ENCODE measurements around the gene FOXP1.

Gene FOXP1

DNA sequence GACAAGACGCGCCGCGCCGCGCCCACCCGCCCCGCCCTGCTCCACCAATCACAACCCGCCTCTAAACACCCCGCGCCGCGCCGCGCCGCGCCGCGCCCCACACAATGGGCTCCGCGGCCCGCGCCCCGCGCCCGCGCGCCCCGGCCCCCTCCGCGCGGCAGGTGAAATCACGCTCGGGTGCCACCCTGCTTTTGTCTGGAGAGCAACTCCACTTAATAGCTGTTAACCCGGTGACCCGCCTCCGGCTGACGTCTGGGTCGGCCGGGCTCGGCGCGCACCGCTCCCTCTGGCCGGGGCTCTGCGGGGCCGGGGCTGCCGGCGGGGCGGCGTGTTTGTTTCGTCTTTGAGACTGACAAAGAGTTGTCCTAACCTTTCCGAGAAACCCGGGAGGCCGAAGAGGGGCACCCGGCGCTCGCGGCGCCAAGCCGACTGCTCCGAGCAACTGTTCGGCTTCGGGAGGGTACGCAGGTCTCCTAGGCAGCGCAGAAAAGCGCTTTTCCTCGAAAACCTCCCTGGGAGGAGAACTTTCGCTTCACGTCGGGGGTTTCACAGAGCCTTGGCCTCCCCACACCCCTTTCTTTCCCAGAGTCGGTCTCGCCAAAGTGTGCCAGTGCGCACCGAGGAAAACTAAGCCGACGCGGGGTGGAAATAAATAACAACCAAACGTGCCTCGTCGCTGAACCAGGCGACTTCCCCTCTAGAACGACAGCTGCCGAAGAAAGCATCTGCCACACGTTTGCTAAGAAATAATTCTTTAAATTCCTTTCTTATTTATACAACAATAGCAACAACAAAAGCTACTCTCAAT, 518.4 kb downstream of the FOXP1 start:
- H3K4me3 ChIP-seq (replicated peaks in 1 of 2; ENCODE audit: low read depth in 2 of 2, low read length in 2 of 2), result peak overlapping the region; percentile 57 to 66
- TF ChIP-seq, protein P1, sequence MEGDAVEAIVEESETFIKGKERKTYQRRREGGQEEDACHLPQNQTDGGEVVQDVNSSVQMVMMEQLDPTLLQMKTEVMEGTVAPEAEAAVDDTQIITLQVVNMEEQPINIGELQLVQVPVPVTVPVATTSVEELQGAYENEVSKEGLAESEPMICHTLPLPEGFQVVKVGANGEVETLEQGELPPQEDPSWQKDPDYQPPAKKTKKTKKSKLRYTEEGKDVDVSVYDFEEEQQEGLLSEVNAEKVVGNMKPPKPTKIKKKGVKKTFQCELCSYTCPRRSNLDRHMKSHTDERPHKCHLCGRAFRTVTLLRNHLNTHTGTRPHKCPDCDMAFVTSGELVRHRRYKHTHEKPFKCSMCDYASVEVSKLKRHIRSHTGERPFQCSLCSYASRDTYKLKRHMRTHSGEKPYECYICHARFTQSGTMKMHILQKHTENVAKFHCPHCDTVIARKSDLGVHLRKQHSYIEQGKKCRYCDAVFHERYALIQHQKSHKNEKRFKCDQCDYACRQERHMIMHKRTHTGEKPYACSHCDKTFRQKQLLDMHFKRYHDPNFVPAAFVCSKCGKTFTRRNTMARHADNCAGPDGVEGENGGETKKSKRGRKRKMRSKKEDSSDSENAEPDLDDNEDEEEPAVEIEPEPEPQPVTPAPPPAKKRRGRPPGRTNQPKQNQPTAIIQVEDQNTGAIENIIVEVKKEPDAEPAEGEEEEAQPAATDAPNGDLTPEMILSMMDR (IDR thresholded peaks at IDR 0.05; ENCODE audit: low read depth, low read length), result no peak
- DNase-seq (ENCODE audit: low read depth in 2 of 2), result peak in 1 of 2 donors; percentile 62

DNA sequence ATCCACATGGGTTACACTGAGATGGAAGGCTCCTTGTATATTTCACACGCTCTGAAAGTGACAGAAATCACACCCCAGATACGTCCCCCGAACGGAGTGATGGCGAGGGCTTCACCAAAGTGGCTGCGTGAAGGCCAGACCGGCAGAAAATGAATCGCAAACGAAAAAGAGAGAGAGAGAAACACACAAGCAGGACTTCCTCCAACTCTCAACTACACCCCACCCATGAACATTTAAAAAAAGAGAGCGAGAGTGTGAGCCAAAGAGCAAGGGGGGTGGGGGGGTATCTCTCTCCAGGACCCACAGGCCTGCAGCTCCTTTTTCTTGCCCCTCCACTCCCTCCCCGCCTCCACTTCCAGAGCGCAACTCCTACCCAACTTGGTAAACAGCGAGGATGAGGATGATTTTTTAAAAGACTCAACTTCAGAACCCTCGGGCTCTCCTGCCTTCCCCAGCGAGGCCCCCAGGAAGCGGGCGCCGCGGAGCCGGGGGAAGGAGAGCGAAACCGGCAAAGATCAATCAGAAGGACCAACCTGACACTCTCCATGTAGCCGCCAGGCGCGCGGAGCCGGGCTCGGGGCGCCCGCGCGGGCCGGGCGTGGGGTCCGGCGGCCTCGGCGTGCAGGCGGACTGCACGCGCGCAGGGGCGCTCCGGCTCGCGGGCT, 519.1 kb downstream of the FOXP1 start:
- TF ChIP-seq, protein P1 (IDR thresholded peaks at IDR 0.05; ENCODE audit: low read depth, low read length), result no peak
- peak; percentile 75 to 76 for DNase-seq (ENCODE audit: low read depth in 2 of 2)
- H3K4me3 ChIP-seq (replicated peaks in 1 of 2; ENCODE audit: low read depth in 2 of 2, low read length in 2 of 2), result peak overlapping the region; percentile 66 to 70

DNA sequence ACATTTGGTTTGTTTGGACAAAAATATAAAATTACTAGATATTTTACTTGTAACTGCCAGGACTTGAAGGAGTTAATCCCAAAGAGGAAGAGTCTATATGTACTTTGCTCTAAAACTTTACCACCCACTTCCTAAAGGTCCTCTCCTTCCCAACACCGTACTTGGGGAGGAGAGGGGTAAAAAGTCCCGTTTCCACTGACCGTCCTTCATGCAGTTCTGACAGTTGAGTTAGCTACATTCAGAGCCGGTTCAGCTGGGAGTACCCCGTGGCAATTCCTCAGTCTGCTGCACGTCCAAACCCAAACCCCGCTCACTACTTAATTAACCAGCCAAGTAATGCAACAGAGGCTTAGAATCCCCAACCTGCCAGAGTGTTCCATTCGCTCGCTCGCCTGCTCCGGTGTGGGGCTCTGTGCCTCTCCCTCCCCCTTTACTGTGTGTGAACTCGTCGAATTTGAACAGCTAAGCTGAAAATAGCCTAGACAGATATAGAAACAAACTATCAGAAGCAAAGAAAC, 519.7 kb downstream of the FOXP1 start:
- DNase-seq (ENCODE audit: low read depth in 2 of 2), result peak in 1 of 2 donors; percentile 55
- peak overlapping the region; percentile 66 to 70 for H3K4me3 ChIP-seq (replicated peaks in 1 of 2; ENCODE audit: low read depth in 2 of 2, low read length in 2 of 2)
- TF ChIP-seq, protein P1 (IDR thresholded peaks at IDR 0.05; ENCODE audit: low read depth, low read length), result no peak

DNA sequence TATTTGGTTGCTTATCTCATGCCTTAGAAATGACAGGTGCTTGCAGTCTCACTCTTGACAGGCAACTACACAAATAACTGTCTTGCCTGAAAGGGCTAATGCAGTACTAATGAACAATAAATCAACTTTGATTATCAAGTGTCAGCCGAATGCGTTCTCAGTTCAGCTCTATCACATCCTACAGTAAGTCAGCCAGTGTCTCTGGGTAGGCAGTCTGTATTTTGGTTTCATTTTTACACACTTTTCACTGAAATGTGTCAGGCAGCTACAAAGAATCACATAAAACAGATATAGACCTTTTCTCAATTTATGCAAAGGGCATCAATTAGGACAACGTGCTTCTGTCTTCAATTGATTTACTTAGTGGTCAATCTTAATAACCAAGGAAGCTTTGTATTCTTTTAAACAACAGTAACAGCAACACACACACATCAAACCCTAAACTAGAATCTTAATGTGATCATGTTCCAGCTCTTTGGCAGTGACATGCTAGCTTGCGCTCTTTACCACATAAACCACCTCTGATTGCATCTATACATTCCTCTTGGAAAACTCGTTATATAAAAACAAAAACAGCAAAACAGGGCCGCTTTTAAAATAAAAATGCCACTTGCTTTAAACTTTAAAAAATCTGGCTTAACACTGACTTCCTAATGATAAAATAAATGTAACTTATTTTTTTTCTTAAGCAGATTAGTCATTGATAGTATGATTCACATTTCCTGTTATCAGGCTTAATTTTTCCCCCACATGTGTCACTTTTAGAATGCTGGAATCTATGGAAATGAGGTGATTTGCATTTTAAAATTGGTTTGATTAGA, 520.4 kb downstream of the FOXP1 start:
- peak in 1 of 2 donors; percentile 72 for DNase-seq (ENCODE audit: low read depth in 2 of 2)
- TF ChIP-seq, protein P1 (IDR thresholded peaks at IDR 0.05; ENCODE audit: low read depth, low read length), result no peak
- H3K4me3 ChIP-seq (replicated peaks in 1 of 2; ENCODE audit: low read depth in 2 of 2, low read length in 2 of 2), result peak overlapping the region; percentile 66 to 70

DNA sequence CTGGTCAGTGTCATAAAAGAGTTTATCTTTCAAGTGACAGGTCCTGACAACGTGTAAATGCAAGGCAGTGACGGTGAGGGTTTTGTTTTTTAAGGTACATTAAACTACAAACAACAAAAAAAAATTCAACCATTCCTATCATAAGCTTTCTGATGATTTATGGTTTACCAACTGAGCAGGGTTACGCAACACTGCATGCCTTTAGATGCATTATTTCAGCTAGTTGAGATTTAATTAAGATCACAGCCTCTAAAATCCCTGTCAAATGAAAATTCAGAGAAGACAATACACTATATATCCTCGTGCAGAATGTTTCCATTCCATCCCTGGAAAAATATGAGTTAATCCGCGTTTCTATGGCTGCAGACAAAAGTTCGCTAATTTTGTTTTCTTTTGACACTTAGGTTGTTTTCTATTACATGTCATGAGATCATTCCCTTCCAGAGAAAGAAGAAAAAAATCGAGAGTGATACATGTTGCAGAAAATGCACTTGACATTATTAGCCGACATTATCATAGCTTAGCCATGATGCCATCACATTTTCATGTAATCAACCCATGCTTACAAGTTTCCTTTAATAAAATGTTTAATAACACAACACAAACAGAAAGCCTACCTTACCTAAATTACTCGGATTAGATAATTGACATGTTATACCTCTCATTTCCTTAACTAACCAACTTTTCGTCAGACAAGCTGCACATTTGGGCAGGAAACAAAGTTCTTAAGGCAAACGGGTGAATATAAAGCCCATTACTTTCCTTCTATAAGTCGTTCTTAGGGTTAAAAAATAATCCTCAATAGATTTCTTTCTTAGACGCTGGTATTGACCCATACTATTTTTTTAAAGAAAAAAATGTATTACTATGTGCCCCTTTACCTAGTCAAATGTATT, 521.2 kb downstream of the FOXP1 start:
- TF ChIP-seq, protein P1 (IDR thresholded peaks at IDR 0.05; ENCODE audit: low read depth, low read length), result no peak
- peak; percentile 63 to 64 for DNase-seq (ENCODE audit: low read depth in 2 of 2)
- H3K4me3 ChIP-seq (replicated peaks in 1 of 2; ENCODE audit: low read depth in 2 of 2, low read length in 2 of 2), result peak overlapping the region; percentile 66 to 70

Measured in cardiac fibroblast (primary cell).